Uterus (tissue), 2 donors: ENCODE results near the gene ITSN2.

Source experiments
- POLR2A ChIP-seq, 2 donors: fragments of 450-650 bp; IDR thresholded peaks; one replicate each; pipeline ENCODE4 v1.6.1; 2016; ENCODE audit warnings: antibody characterized with exemption in 2 of 2, mild to moderate bottlenecking in 1 of 2, moderate library complexity in 1 of 2
- TF ChIP-seq, protein P1 (sequence below), 4 experiments: fragments of 200-600 bp in 2 of 4; fragments of 450-650 bp in 2 of 4; sonication (generic) in 2 of 4; IDR thresholded peaks; one replicate each; pipeline ENCODE4 v1.5.1; 2016 to 2019; ENCODE audit warnings: antibody characterized with exemption in 4 of 4, mild to moderate bottlenecking in 2 of 4, moderate library complexity in 1 of 4

GRCh38 chr2:24352664-24353063 is 7.7 kb downstream of the ITSN2 start:
- TF ChIP-seq, protein P1, sequence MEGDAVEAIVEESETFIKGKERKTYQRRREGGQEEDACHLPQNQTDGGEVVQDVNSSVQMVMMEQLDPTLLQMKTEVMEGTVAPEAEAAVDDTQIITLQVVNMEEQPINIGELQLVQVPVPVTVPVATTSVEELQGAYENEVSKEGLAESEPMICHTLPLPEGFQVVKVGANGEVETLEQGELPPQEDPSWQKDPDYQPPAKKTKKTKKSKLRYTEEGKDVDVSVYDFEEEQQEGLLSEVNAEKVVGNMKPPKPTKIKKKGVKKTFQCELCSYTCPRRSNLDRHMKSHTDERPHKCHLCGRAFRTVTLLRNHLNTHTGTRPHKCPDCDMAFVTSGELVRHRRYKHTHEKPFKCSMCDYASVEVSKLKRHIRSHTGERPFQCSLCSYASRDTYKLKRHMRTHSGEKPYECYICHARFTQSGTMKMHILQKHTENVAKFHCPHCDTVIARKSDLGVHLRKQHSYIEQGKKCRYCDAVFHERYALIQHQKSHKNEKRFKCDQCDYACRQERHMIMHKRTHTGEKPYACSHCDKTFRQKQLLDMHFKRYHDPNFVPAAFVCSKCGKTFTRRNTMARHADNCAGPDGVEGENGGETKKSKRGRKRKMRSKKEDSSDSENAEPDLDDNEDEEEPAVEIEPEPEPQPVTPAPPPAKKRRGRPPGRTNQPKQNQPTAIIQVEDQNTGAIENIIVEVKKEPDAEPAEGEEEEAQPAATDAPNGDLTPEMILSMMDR (IDR thresholded peaks at IDR 0.05) = no peak
- no peak for TF ChIP-seq POLR2A (IDR thresholded peaks at IDR 0.05)
